Activated effector memory CD4-positive, alpha-beta T cell treated with anti-CD3 and anti-CD28 coated beads, Interleukin-2, amount 50 U/mL, for 16 hours (primary cell): ENCODE results near the gene MXRA8.

Experiments used
- DNase-seq: peaks from one replicate; pipeline ENCODE4 v3.0.0-alpha.2; 2020

Gene MXRA8

GRCh38 chr1:1365875-1366698 is 7.7 kb upstream of the MXRA8 start:
- no peak for DNase-seq

GRCh38 chr1:1364266-1364665 is 5.9 kb upstream of the MXRA8 start:
- DNase-seq: no peak

- DNase-seq: no peak
Observed at GRCh38 chr1:1361982-1362423, 3.6 kb upstream of the MXRA8 start.

- no peak for DNase-seq
Observed at GRCh38 chr1:1361233-1361981, 3.1 kb upstream of the MXRA8 start.

GRCh38 chr1:1360506-1361169 is 2.3 kb upstream of the MXRA8 start:
- DNase-seq: no peak

GRCh38 chr1:1359664-1360468 is 1.5 kb upstream of the MXRA8 start:
- no peak for DNase-seq

- DNase-seq: no peak
Observed at GRCh38 chr1:1359308-1359663, 931 bp upstream of the MXRA8 start.

GRCh38 chr1:1357871-1358432 is 403 bp downstream of the MXRA8 start:
- no peak for DNase-seq

- no peak for DNase-seq
Observed at GRCh38 chr1:1356796-1357401, 1.5 kb downstream of the MXRA8 start.

- DNase-seq: no peak
Observed at GRCh38 chr1:1356166-1356795, 2.1 kb downstream of the MXRA8 start.

GRCh38 chr1:1355416-1355815 is 2.9 kb downstream of the MXRA8 start:
- DNase-seq: no peak

- no peak for DNase-seq
Observed at GRCh38 chr1:1354271-1355247, 3.8 kb downstream of the MXRA8 start.

GRCh38 chr1:1353389-1354151 is 4.8 kb downstream of the MXRA8 start:
- DNase-seq: no peak

GRCh38 chr1:1352786-1353388 is 5.5 kb downstream of the MXRA8 start:
- DNase-seq: no peak

GRCh38 chr1:1351511-1352427 is 6.6 kb downstream of the MXRA8 start:
- no peak for DNase-seq

- peak; percentile 90 for DNase-seq
Observed at GRCh38 chr1:1349256-1350012, 8.9 kb downstream of the MXRA8 start, which contains the start of gene DVL1. Gene DVL1, minus strand, starts transcription at chr1:1349418. Its CDS starts 353 bp downstream, at chr1:1349065.
